Stimulated activated naive CD4-positive, alpha-beta T cell (primary cell): ENCODE measurements around the gene RPP25.
"Not testable (repeated sequence)": the region's sequence is repeated elsewhere in the genome, so short reads cannot be mapped to it uniquely, and the experiment has no call there.

ENCODE experiments used
- DNase-seq, 6 experiments: peaks; one replicate each; lab custom pipeline; 2025; lab: John Stamatoyannopoulos, UW

The RPP25 gene

GRCh38 chr15:74962671-74963070 is 6.1 kb upstream of the RPP25 start:
- DNase-seq, result no peak

- DNase-seq, result no peak
Observed at GRCh38 chr15:74962219-74962618, 5.6 kb upstream of the RPP25 start.

GRCh38 chr15:74961616-74962015 is 5.0 kb upstream of the RPP25 start:
- no peak for DNase-seq

DNA sequence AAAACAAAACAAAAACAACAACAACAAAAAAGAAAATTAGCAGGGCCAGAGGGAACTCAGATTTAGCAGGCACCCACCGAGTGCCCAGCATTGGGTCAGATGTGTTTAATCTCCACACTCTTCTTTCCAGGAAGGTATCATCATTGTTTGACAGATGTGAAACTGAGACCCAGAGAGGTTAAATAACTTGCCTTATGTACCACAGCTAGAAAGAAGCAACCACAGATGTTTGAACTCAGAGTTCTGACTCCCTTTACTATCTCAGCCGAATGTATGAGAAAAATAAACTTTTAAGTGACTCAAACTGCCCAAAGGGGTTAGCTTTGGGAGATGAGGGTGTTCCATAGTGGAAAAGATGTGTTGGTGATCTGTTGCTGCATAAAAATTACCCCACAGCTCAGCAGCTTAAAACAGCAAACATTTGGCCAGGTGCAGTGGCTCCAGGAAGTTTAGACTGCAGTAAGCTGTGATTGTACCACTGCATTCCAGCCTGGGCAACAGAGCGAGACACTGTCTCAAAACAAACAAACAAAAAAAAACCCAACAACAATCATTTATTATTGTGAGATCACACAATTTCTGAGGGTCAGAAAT is 4.5 kb upstream of the RPP25 start:
- no peak for DNase-seq

DNA sequence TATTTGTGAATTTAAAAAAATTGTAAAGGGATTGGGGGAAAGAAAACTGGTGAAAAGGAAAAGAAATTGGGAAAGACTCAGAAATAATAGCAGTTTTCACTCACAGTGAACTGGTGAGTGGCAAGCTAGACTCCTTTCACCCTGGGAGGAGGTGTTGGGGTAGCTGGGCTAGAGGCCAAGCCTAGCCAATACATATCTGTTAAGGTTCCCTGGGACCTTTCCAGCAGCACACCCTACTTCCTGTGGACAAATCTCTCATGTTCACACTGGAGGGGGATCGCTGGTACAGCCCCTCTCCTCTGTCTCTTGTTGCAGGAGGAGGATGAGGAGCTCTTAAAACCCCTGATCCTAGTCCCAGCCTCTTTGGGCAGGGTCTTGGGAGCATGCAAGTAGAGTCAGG is 3.7 kb upstream of the RPP25 start:
- DNase-seq, result no peak

- DNase-seq, result no peak
Observed at GRCh38 chr15:74959586-74959939, 3.0 kb upstream of the RPP25 start.

DNA sequence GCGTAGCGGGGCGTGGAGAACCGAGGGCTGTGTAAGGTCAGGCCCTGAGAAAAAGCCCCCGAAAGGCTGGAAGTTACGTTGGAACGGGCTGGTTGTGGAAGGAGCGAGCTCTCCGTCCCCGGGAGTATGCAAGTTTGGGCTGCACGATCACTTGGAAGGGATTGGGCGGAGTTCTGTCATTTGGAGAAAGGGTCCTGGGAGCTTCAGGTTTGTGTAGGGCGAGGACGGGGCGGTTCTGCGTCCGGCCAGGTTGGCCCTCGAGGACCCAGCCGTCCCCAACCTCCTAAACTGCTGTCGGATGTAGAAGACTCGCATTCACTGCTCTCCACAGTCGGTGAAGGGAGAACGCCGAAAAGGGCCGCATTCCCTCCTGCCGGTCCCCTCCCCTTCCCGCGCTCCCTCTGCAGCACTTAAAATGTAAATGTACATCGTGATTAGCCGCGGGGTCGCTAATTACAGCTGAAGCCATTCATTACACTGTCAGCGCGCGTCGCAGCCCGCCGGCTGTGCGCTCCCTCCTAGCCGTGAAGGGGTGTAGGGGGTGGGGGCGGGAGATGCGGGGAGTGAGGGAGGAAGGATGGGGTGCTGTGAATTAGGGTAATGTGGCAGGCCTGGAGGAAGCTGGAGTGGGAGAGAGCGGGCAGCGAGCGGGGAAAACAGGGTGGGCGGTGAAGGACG is 2.5 kb upstream of the RPP25 start:
- no peak for DNase-seq

GRCh38 chr15:74958320-74958907 is 1.8 kb upstream of the RPP25 start:
- DNase-seq, result peak in 1 of 6 experiments; percentile 5

GRCh38 chr15:74957476-74958035 is 984 bp upstream of the RPP25 start:
- DNase-seq, result no peak

- DNase-seq, result peak; percentile 12 to 64 (median 46)
Observed at GRCh38 chr15:74955796-74956647, 550 bp downstream of the RPP25 start.

GRCh38 chr15:74955017-74955416 is 1.6 kb downstream of the RPP25 start:
- DNase-seq, result no peak

DNA sequence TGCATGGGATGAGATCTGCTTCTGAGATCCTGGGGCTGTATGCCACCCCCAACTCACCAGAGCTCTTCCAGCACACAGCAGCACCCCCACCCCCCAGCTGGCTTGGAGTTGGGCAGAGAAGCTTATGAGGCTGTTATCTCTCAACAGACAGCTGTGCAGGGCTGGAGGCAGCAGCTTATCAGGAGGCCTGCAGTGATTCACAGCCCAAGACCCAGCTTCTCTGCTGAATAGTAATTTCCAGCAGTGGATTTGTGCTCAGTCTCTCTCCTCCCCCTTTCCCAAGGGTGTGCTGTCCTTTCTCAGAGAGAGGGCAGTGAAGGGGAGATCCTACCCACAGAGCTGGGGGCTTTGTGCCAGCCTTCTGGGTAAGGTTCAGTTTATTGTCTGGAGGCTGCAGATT is 2.1 kb downstream of the RPP25 start:
- no peak for DNase-seq

GRCh38 chr15:74951006-74951405 is 5.6 kb downstream of the RPP25 start:
- no peak for DNase-seq

GRCh38 chr15:74950078-74950908 is 6.3 kb downstream of the RPP25 start:
- peak; percentile 47 to 84 (median 63) for DNase-seq

DNA sequence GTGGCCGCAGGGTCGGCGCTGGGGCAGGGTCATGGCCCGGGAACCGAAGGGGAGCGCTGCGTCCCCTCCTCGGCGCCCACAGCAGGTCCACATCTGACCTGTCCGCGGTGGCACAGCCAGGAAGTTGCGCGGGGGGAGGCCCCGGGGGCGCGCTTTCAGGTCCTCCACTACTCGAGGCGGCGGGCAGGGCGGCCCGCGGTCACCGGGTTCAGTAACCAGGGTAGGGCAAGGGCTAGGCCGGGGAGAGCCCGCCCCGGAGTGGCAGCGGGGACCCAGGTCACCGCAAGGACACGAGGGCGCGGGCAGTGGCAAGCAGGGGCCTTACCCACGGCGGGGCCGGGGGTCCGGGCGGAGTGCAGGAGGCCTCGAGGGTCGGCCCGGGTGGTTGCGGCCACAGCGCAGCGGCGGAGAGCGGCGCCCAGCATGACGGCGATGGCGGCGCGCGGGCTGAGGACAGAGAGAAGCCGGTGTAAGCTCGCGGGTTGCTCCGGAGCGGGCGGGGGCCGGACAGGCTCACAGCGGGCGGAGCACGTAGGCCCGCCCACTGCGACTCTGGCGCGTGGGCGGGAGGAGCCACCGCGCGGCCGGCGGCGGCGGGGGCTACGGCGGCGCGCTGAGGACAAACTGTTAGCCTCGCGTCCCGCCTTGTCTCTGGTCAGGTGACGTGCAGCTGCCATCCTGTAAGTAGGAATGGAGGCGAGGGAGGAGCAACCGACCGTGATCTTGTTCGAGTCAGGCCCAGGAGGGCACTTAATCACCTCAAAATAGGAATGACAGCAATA is 18.8 kb downstream of the RPP25 start, which contains the start of gene COX5A:
Gene COX5A, minus strand, starts transcription at position 484 of the 782 bp plus-strand sequence. Its CDS starts 59 bp downstream, at position 425.
- DNase-seq, result peak; percentile 85 to 92 (median 88)

GRCh38 chr15:74937272-74937589 is 19.3 kb downstream of the RPP25 start:
- DNase-seq, result no peak

DNA sequence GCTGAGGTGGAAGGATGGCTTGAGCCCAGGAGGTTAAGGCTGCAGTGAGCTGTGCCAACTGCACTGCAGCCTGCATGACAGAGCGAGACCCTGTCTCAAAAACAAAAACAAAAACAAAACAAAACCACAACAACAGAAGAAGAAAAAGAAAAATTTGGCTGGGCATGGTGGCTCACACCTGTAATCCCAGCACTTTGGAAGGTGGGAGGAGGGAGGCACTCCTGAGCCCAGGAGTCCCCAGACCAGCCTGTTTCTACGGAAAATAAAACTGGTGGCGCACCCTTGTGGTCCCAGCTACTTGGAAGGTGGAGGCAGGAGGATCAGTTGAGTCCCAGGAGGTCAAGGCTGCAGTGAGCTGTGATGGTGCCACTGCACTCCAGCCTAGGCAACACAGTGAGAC is 21.4 kb downstream of the RPP25 start:
- DNase-seq, result not testable (repeated sequence)

GRCh38 chr15:74933573-74933972 is 23.0 kb downstream of the RPP25 start:
- DNase-seq, result no peak

GRCh38 chr15:74928771-74929198 is 27.8 kb downstream of the RPP25 start:
- no peak for DNase-seq

GRCh38 chr15:74924525-74924924 is 32.0 kb downstream of the RPP25 start:
- DNase-seq, result no peak

GRCh38 chr15:74920456-74920855 is 36.1 kb downstream of the RPP25 start:
- no peak for DNase-seq
